Raji (cell line): Measurements from ENCODE around the gene MAGOH.

Experiments used
- POLR2A ChIP-seq: IDR thresholded peaks from 2 replicates; pipeline ENCODE4 v1.6.1; 2011; ENCODE audit warnings: low read depth, low read length, control low read depth; ENCODE audit not compliant: insufficient read depth

Gene MAGOH

GRCh38 chr1:53210352-53210751 is 28.0 kb downstream of the MAGOH start:
- no peak for TF ChIP-seq POLR2A

GRCh38 chr1:53207726-53208125 is 30.6 kb downstream of the MAGOH start:
- TF ChIP-seq POLR2A: no peak

GRCh38 chr1:53206735-53207379 is 31.5 kb downstream of the MAGOH start:
- TF ChIP-seq POLR2A: no peak

GRCh38 chr1:53203466-53203865 is 34.9 kb downstream of the MAGOH start:
- TF ChIP-seq POLR2A: no peak

GRCh38 chr1:53198241-53198651 is 40.1 kb downstream of the MAGOH start:
- no peak for TF ChIP-seq POLR2A

- TF ChIP-seq POLR2A: no peak
These were observed 40.8 kb downstream of the MAGOH start for GRCh38 chr1:53197291-53198200.

- TF ChIP-seq POLR2A: peak; percentile 92
These were observed 41.6 kb downstream of the MAGOH start, which contains the start of gene CPT2 for GRCh38 chr1:53196485-53197290. TSS of gene CPT2 (plus strand) at chr1:53196824. CDS start at chr1:53196944, 120 bp downstream.

GRCh38 chr1:53196017-53196484 is 42.3 kb downstream of the MAGOH start:
- TF ChIP-seq POLR2A: no peak

GRCh38 chr1:53195246-53196016 is 42.9 kb downstream of the MAGOH start:
- TF ChIP-seq POLR2A: no peak

- no peak for TF ChIP-seq POLR2A
These were observed 48.1 kb downstream of the MAGOH start for GRCh38 chr1:53190210-53190611.

GRCh38 chr1:53189061-53189460 is 49.3 kb downstream of the MAGOH start:
- no peak for TF ChIP-seq POLR2A

GRCh38 chr1:53188099-53188498 is 50.2 kb downstream of the MAGOH start:
- no peak for TF ChIP-seq POLR2A

GRCh38 chr1:53187401-53187800 is 50.9 kb downstream of the MAGOH start:
- no peak for TF ChIP-seq POLR2A

GRCh38 chr1:53186533-53186932 is 51.8 kb downstream of the MAGOH start:
- no peak for TF ChIP-seq POLR2A
